PC-3 (cell line): Measurements from ENCODE around the gene KPNA2. TPM values are rescaled to one million over a fixed set of nuclear protein-coding genes. Genes with fewer than 3 reads are reported as not detected.

Experiments used
- ATAC-seq: fragments of 200-7000 bp; cut with Tn5 transposase; 2 replicates; pipeline ENCODE4 v1.9.1; 2020; ENCODE audit warnings: mild to moderate bottlenecking, moderate library complexity
- BruUV-seq: library from RNA; stranded (reverse); fragments of 400-500 nt; replicated peaks from 2 replicates; lab custom pipeline; 2021; lab: Mats Ljungman, UMichigan
- CTCF ChIA-PET: fragments of 300-600 bp; sonication (Branson Sonifier 250); formaldehyde crosslinking; loops from one replicate; lab custom pipeline; 2022; ENCODE audit warnings: antibody characterized with exemption; lab: Charles Lee
- POLR2A ChIA-PET: fragments of 300-600 bp; sonication (Branson Sonifier 250); formaldehyde crosslinking; loops from one replicate; lab custom pipeline; 2022; ENCODE audit warnings: antibody characterized with exemption; ENCODE audit not compliant: unreplicated experiment; lab: Charles Lee
- DNase-seq: peaks from one replicate; pipeline ENCODE4 v3.0.0-alpha.2; 2015
- H2AFZ ChIP-seq: fragments of 300-600 bp; sonication (generic); 2 replicates; pipeline ENCODE4 v1.6.0; 2016; ENCODE audit warnings: antibody characterized with exemption, low read length
- H3F3A ChIP-seq: fragments of 300-600 bp; sonication (generic); one replicate; pipeline ENCODE4 v1.6.0; 2017; ENCODE audit warnings: antibody characterized with exemption, low read length, control low read depth, mild to moderate bottlenecking; ENCODE audit not compliant: unreplicated experiment
- H3K27ac ChIP-seq: fragments of 300-600 bp; sonication (generic); 2 replicates; pipeline ENCODE4 v1.5.1; 2016; ENCODE audit warnings: mild to moderate bottlenecking, low read length
- H3K27me3 ChIP-seq: fragments of 300-600 bp; sonication (generic); 2 replicates; pipeline ENCODE4 v1.6.1; 2016; ENCODE audit warnings: low read length, mixed read lengths
- H3K36me3 ChIP-seq: fragments of 300-600 bp; sonication (generic); 2 replicates; pipeline ENCODE4 v1.6.1; 2016; ENCODE audit warnings: low read depth, mixed run types, low read length, mixed read lengths
- H3K4me1 ChIP-seq: fragments of 300-600 bp; sonication (generic); 2 replicates; pipeline ENCODE4 v1.5.1; 2016; ENCODE audit warnings: low read length; ENCODE audit not compliant: insufficient read depth
- H3K4me2 ChIP-seq: fragments of 300-600 bp; sonication (generic); 2 replicates; pipeline ENCODE4 v1.6.0; 2016; ENCODE audit warnings: low read length
- H3K4me3 ChIP-seq: fragments of 300-600 bp; sonication (generic); 2 replicates; pipeline ENCODE4 v1.5.1; 2016; ENCODE audit warnings: mild to moderate bottlenecking, low read length, mixed read lengths
- H3K79me2 ChIP-seq: fragments of 300-600 bp; sonication (generic); 2 replicates; pipeline ENCODE4 v1.6.1; 2017; ENCODE audit warnings: low read length, mixed read lengths
- H3K9ac ChIP-seq: fragments of 300-600 bp; sonication (generic); 2 replicates; pipeline ENCODE4 v1.6.0; 2016; ENCODE audit warnings: mild to moderate bottlenecking, low read length
- H3K9me2 ChIP-seq: fragments of 300-600 bp; sonication (generic); replicated peaks from 2 replicates; pipeline ENCODE4 v1.6.1; 2016; ENCODE audit warnings: mixed run types, low read length, mixed read lengths
- H3K9me3 ChIP-seq: fragments of 300-600 bp; sonication (generic); 2 replicates; pipeline ENCODE4 v1.6.1; 2016; ENCODE audit warnings: low read length, mixed read lengths
- H4K20me1 ChIP-seq: fragments of 300-600 bp; sonication (generic); 2 replicates; pipeline ENCODE4 v1.6.1; 2016; ENCODE audit warnings: low read length, mixed read lengths
- EZH2 ChIP-seq: fragments of 300-600 bp; sonication (generic); IDR thresholded peaks from one replicate; pipeline ENCODE4 v1.6.1; 2017; ENCODE audit warnings: antibody characterized with exemption, mild to moderate bottlenecking, low read length; ENCODE audit not compliant: unreplicated experiment
- EZH2phosphoT487 ChIP-seq: fragments of 300-600 bp; sonication (generic); IDR thresholded peaks from 2 replicates; pipeline ENCODE4 v1.6.1; 2018; ENCODE audit warnings: mild to moderate bottlenecking, antibody characterized with exemption, low read length, borderline replicate concordance
- intact Hi-C: fragments of 100-400 bp; cut with micrococcal nuclease; formaldehyde crosslinking; loops from 2 replicates; pipeline ENCODE4 v1.9.0; 2023
- total RNA-seq: library from RNA; depleted of rRNA; stranded (reverse); fragments of >200 nt; gene quantifications from 2 replicates; pipeline ENCODE4 v1.2.3, GENCODE V29; 2014
- TF ChIP-seq, protein P1 (sequence below): fragments of 300-600 bp; sonication (generic); conservative IDR thresholded peaks from 2 replicates; pipeline ENCODE4 v1.5.1; 2017; ENCODE audit warnings: antibody characterized with exemption, low read depth, mild to moderate bottlenecking, low read length

Gene KPNA2
- total RNA-seq, 1 experiment from 2014 or later = 288 TPM

DNA sequence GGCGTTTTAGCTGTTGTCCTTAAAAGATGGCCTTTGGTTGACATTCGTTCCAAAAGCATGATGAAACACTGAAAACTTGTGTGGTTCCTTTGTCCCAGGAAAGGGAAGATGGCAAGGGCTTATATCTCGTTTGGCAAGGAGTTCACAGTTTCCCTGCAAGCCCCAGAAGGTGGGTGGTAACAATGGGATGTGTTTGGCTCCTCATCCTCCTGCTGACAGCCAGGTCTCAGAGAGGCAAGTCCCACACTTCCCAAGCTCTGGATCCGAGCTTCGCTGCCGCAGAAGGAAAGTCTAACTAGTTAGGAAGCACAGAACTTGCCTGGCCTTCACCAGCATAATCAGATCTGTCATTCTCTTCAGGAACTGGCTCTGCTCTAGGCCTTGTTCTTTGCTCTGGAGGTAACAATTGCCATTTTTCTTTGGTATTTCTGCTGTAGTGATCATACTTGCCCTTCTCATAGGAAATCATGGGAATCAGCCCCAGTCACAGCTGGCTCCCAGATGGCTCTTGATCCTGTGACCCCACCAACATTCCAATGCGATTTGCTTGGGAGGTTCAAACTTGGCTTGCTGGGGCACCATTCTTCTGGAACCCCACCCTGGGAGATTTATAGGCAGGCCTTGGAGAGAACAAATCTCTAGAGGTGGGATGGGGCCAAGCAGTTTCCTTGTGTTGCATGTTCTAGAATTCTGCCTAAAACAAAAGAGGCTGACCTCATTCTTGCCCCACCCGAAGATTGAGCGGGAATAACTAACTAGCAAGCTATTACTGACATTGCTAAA is 17.9 kb downstream of the KPNA2 start:
- H3K9ac ChIP-seq = no peak overlapping the region
- intact Hi-C loops = no loop called here
- no peak overlapping the region for H2AFZ ChIP-seq
- no peaks in the 10 kb centered on the region for H3K9me3 ChIP-seq
- no peaks in the 10 kb centered on the region for H3K36me3 ChIP-seq
- TF ChIP-seq EZH2phosphoT487 (no peak), EZH2 (no peak)
- TF ChIP-seq, protein P1, sequence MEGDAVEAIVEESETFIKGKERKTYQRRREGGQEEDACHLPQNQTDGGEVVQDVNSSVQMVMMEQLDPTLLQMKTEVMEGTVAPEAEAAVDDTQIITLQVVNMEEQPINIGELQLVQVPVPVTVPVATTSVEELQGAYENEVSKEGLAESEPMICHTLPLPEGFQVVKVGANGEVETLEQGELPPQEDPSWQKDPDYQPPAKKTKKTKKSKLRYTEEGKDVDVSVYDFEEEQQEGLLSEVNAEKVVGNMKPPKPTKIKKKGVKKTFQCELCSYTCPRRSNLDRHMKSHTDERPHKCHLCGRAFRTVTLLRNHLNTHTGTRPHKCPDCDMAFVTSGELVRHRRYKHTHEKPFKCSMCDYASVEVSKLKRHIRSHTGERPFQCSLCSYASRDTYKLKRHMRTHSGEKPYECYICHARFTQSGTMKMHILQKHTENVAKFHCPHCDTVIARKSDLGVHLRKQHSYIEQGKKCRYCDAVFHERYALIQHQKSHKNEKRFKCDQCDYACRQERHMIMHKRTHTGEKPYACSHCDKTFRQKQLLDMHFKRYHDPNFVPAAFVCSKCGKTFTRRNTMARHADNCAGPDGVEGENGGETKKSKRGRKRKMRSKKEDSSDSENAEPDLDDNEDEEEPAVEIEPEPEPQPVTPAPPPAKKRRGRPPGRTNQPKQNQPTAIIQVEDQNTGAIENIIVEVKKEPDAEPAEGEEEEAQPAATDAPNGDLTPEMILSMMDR = no peak
- no TSS peak for BruUV-seq
- H3K27me3 ChIP-seq = no peaks in the 10 kb centered on the region
- H3F3A ChIP-seq = no peaks in the 10 kb centered on the region
- H3K27ac ChIP-seq = no peak overlapping the region
- no peaks in the 10 kb centered on the region for H3K4me1 ChIP-seq
- H3K9me2 ChIP-seq = no peaks in the 10 kb centered on the region
- no peaks in the 10 kb centered on the region for H4K20me1 ChIP-seq
- DNase-seq = no peak
- no peak overlapping the region for H3K4me2 ChIP-seq
- ChIA-PET POLR2A (no interaction called here), CTCF (no interaction called here)
- H3K4me3 ChIP-seq = no peak overlapping the region
- H3K79me2 ChIP-seq = no peaks in the 10 kb centered on the region
- ATAC-seq = no peak

DNA sequence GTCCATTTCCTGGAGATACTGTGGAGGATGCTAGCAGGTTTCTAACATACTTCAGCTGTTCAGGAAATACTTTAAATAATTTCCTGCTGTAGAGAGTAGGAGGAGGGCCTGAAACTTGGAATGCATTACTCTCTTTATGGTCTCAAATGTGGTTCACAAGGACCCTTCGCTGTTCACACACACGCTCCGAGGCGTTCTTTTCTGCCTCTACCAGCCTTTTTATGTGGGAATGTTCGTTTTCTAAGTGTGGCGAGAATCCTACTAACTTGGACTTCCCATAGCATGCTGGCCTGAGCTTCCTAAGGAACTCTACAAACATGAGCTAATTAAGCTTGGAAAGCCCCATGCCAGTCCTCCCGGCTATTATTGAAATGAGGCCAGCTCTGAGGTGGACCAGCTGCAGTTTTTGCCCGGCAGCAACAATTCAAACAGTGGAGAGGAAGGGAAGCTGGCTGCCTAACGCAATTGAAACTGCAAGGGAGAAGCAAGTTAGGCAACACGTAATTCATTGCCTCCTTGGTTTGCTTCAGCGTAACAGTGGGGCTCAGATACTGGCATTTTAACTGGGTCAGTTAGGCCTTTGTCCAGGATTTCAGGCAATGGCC is 18.9 kb downstream of the KPNA2 start:
- H3K4me2 ChIP-seq = no peak overlapping the region
- no peak overlapping the region for H3K27ac ChIP-seq
- H3K9ac ChIP-seq = no peak overlapping the region
- POLR2A ChIA-PET = no interaction called here
- CTCF ChIA-PET = no interaction called here
- no peak for TF ChIP-seq EZH2
- TF ChIP-seq, protein P1 = no peak
- TF ChIP-seq EZH2phosphoT487 = no peak
- H2AFZ ChIP-seq = no peak overlapping the region
- ATAC-seq (no peak), DNase-seq (no peak)
- no peaks in the 10 kb centered on the region for H3K9me3 ChIP-seq
- no peaks in the 10 kb centered on the region for H3F3A ChIP-seq
- H3K4me1 ChIP-seq = no peaks in the 10 kb centered on the region
- H3K27me3 ChIP-seq = no peaks in the 10 kb centered on the region
- no peaks in the 10 kb centered on the region for H3K79me2 ChIP-seq
- H3K9me2 ChIP-seq = no peaks in the 10 kb centered on the region
- BruUV-seq = no TSS peak
- intact Hi-C loops = no loop called here
- no peaks in the 10 kb centered on the region for H4K20me1 ChIP-seq
- no peaks in the 10 kb centered on the region for H3K36me3 ChIP-seq
- no peak overlapping the region for H3K4me3 ChIP-seq

DNA sequence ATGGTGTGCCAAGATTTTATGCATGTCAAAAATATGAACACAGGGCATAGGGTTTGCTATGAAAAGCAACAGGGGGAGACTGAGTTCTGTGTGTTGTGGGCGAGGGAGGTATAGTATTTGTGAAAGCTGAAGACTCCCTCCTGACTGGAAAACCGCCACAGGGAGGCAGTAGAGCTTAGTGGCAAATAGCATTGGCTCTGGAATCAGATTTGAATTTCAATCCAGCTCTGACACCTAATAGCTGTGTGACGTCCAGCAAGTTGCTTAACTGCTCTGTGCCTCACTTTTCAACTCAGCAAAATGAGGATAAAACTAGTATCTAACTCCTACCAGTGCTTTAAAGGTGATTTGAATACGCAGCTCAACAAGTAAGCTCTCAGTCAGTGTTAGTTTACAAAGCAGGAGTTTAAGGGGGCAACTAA is 22.0 kb downstream of the KPNA2 start:
- H3F3A ChIP-seq = no peaks in the 10 kb centered on the region
- no peak overlapping the region for H3K4me3 ChIP-seq
- H3K27me3 ChIP-seq = no peaks in the 10 kb centered on the region
- BruUV-seq = no TSS peak
- no peak overlapping the region for H3K4me2 ChIP-seq
- H3K79me2 ChIP-seq = no peaks in the 10 kb centered on the region
- intact Hi-C loops = loop anchor here (5.0 kb wide), 1 partner anchor 410 kb away; no protein-coding TSS in a partner anchor
- DNase-seq (peak; percentile 61), ATAC-seq (peak; percentile 82)
- no peak overlapping the region for H2AFZ ChIP-seq
- ChIA-PET POLR2A (no interaction called here), CTCF (interaction anchor here (0.6 to 1.5 kb wide), 3 partner anchors 109 to 258 kb away, joined by 3 to 7 read pairs (median 5); no protein-coding TSS in a partner anchor)
- TF ChIP-seq EZH2 (no peak), EZH2phosphoT487 (no peak)
- TF ChIP-seq, protein P1 = peak; percentile 74
- H3K27ac ChIP-seq = no peak overlapping the region
- H3K9me3 ChIP-seq = no peaks in the 10 kb centered on the region
- no peak overlapping the region for H3K9ac ChIP-seq
- H4K20me1 ChIP-seq = no peaks in the 10 kb centered on the region
- no peaks in the 10 kb centered on the region for H3K36me3 ChIP-seq
- no peaks in the 10 kb centered on the region for H3K4me1 ChIP-seq
- no peaks in the 10 kb centered on the region for H3K9me2 ChIP-seq
